Upper lobe of left lung (tissue), 4 donors: ENCODE results near the gene RPS23.

Source experiments
- CTCF ChIP-seq, 6 experiments: fragments of 450-650 bp in 4 of 6; fragments of 200-600 bp in 2 of 6; sonication (generic) in 2 of 6; IDR thresholded peaks; one replicate each; pipeline ENCODE4 v1.5.1; 2016 to 2019; ENCODE audit warnings: antibody characterized with exemption in 6 of 6
- POLR2A ChIP-seq, 4 donors: fragments of 450-650 bp; IDR thresholded peaks; one replicate each; pipeline ENCODE4 v1.5.1; 2016 to 2017; ENCODE audit warnings: antibody characterized with exemption in 4 of 4, mild to moderate bottlenecking in 2 of 4
- POLR2AphosphoS5 ChIP-seq, 2 donors: sonication (generic); formaldehyde crosslinking; IDR thresholded peaks; one replicate each; pipeline ENCODE4 v1.5.1; 2017; ENCODE audit warnings: antibody characterized with exemption in 2 of 2

- TF ChIP-seq CTCF (IDR thresholded peaks at IDR 0.05) (no peak), POLR2A (IDR thresholded peaks at IDR 0.05) (no peak), POLR2AphosphoS5 (IDR thresholded peaks at IDR 0.05) (no peak)
These were observed 28.0 kb upstream of the RPS23 start for GRCh38 chr5:82306151-82306550.
